Endodermal cell (in vitro differentiated cells): ENCODE results near the gene ZNF827. TPM values are rescaled to one million over a fixed set of nuclear protein-coding genes. Genes with fewer than 3 reads are reported as not detected.

Experiments used
- DNase-seq: peaks from one replicate; pipeline ENCODE4 v3.0.0-alpha.2; 2017
- H3K27ac ChIP-seq: 2 replicates; pipeline ENCODE4 v1.5.1; 2013; ENCODE audit warnings: mild to moderate bottlenecking, low read depth, low read length, moderate library complexity
- H3K27me3 ChIP-seq: 2 replicates; pipeline ENCODE4 v1.6.1; 2013; ENCODE audit warnings: mild to moderate bottlenecking, low read length, moderate library complexity; ENCODE audit not compliant: insufficient read depth, control insufficient read depth, poor library complexity, severe bottlenecking
- H3K36me3 ChIP-seq: 2 replicates; pipeline ENCODE4 v1.7.0; 2013; ENCODE audit warnings: mild to moderate bottlenecking, low read length, moderate library complexity; ENCODE audit not compliant: control insufficient read depth, insufficient read depth
- H3K4me1 ChIP-seq: one replicate; pipeline ENCODE4 v1.7.0; 2013; ENCODE audit warnings: low read length; ENCODE audit not compliant: control insufficient read depth, insufficient read depth
- H3K4me3 ChIP-seq: 2 replicates; pipeline ENCODE4 v1.5.1; 2013; ENCODE audit warnings: mild to moderate bottlenecking, low read length, moderate library complexity
- H3K9ac ChIP-seq: 2 replicates; pipeline ENCODE4 v1.6.1; 2013; ENCODE audit warnings: mild to moderate bottlenecking, low read length, moderate library complexity; ENCODE audit not compliant: poor library complexity, severe bottlenecking; ENCODE audit errors: extremely low read depth
- H3K9me3 ChIP-seq: 2 replicates; pipeline ENCODE4 v1.6.1; 2013; ENCODE audit warnings: mild to moderate bottlenecking, low read length, moderate library complexity; ENCODE audit not compliant: control insufficient read depth
- H3K27ac Mint-ChIP-seq: 2 replicates; pipeline ENCODE4 v1.8.0; 2020; ENCODE audit warnings: mixed read lengths
- H3K27me3 Mint-ChIP-seq: 2 replicates; pipeline ENCODE4 v1.8.0; 2021; ENCODE audit warnings: mild to moderate bottlenecking, mixed read lengths; ENCODE audit not compliant: insufficient read depth
- H3K36me3 Mint-ChIP-seq: 2 replicates; pipeline ENCODE4 v1.8.0; 2020; ENCODE audit warnings: low read depth, mixed read lengths
- H3K4me1 Mint-ChIP-seq: 2 replicates; pipeline ENCODE4 v1.8.0; 2020; ENCODE audit warnings: mixed read lengths
- H3K4me3 Mint-ChIP-seq: 2 replicates; pipeline ENCODE4 v1.8.0; 2020; ENCODE audit warnings: mild to moderate bottlenecking, moderate library complexity, mixed read lengths
- H3K9me3 Mint-ChIP-seq: 2 replicates; pipeline ENCODE4 v1.8.0; 2020; ENCODE audit warnings: mild to moderate bottlenecking, mixed read lengths
- WGBS, 2 experiments: methylation state at CpG; one replicate each; pipeline versions ENCODE4 v1.1.5 to v1.1.7; 2013; ENCODE audit warnings: missing lambda C conversion rate in 2 of 2, mixed read lengths in 1 of 2; ENCODE audit not compliant: insufficient coverage in 1 of 2, insufficient read length in 1 of 2; 5-methylcytosine and 5-hydroxymethylcytosine counted together
- total RNA-seq, 2 donors: library from RNA; stranded (reverse); fragmentation: NEBNext Ultra II Directional in 1 of 2; extraction: Animal tissue kit (Norgen Biotek cat#: 25700) in 1 of 2; gene quantifications; 2 replicates in 1 of 2; 3 replicates in 1 of 2; pipeline ENCODE4 v1.2.1, GENCODE V29; 2021
- TF ChIP-seq, protein P1 (sequence below): fragments of 200-600 bp; sonication (generic); conservative IDR thresholded peaks from 2 replicates; pipeline ENCODE4 v1.5.0; 2021; ENCODE audit warnings: antibody characterized with exemption, mild to moderate bottlenecking

ZNF827 gene
- total RNA-seq, 2 donors from 2014 or later = 33.0 to 34.9 TPM

DNA sequence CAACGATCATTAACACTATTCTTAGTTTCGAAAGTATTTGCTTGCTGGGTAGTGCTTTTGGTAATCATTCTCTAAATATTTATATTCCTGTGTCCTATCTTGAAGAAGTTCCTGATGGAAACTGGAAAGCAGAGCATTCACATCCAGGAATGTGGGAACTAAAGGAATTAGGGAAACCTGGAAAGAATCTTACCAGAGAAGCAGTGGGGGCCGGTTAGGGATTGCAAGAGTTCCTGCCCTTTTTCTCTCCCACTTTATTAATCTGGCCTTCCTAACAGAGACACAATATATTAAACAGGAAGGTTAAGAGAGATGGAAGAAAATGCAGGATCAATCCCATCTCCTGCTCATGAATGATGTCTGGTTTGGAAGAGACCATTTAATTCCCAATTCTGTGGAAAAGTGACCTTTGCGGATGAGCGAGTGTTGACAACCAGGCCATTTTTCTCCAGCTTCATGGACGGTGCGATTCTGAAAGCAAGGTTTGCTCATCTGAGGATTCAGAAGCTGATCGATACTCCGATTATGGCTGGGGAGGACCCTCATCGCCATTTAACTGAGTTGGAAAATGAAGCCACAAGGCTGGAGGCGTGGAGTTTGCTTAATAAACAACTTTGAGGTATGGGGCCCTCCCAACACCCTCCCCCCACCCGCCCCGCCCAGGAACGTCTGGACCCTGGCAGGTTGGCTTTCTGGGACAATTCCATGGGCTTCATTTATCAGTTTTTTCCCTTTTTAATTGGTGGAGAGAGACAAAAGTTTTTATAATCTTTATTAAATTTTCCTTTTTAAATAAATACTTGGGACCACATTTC, 206.4 kb downstream of the ZNF827 start:
- DNase-seq = peak; percentile 74

DNA sequence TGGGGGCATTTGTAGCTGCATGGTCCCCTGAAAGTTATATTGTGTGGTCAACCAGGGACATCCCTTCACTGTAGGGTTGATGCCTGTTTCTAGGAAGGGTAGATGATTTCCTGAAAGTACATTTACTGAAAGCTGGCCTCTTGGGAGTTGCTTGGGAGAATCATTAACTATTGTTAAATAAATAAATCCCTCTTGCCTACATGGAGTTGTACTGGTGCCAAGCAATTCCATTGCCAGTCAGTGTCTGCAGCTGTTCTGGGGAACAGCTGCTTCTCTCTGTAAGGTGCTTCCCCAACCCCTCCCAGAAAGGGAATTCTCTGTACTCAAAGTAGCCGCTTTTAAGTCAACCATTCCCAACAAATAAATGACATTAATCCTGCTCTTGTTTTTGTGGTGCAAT, 207.6 kb downstream of the ZNF827 start:
- no peak for DNase-seq
- Mint-ChIP-seq H3K36me3 (peaks cover 4% of the 10 kb centered on the region), H3K9me3 (peaks cover 6% of the 10 kb centered on the region), H3K27ac (peak overlapping the region; percentile 79), H3K4me1 (peaks cover 49% of the 10 kb centered on the region), H3K4me3 (peak overlapping the region; percentile 35), H3K27me3 (no peaks in the 10 kb centered on the region)
- Histone ChIP-seq H3K4me1 (peaks cover 21% of the 10 kb centered on the region), H3K4me3 (no peak overlapping the region), H3K27me3 (no peaks in the 10 kb centered on the region), H3K27ac (no peak overlapping the region), H3K36me3 (no peaks in the 10 kb centered on the region), H3K9ac (no peak overlapping the region), H3K9me3 (no peaks in the 10 kb centered on the region)
- TF ChIP-seq, protein P1, sequence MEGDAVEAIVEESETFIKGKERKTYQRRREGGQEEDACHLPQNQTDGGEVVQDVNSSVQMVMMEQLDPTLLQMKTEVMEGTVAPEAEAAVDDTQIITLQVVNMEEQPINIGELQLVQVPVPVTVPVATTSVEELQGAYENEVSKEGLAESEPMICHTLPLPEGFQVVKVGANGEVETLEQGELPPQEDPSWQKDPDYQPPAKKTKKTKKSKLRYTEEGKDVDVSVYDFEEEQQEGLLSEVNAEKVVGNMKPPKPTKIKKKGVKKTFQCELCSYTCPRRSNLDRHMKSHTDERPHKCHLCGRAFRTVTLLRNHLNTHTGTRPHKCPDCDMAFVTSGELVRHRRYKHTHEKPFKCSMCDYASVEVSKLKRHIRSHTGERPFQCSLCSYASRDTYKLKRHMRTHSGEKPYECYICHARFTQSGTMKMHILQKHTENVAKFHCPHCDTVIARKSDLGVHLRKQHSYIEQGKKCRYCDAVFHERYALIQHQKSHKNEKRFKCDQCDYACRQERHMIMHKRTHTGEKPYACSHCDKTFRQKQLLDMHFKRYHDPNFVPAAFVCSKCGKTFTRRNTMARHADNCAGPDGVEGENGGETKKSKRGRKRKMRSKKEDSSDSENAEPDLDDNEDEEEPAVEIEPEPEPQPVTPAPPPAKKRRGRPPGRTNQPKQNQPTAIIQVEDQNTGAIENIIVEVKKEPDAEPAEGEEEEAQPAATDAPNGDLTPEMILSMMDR = no peak
- WGBS, 2 experiments = 95% methylated on average over 1 of the region's 1 CpG; no CpG with 5 or more reads in 1 of the 2 experiments

More for the DNA sequence above, 206.4 kb downstream of the ZNF827 start:
- no peaks in the 10 kb centered on the region for H3K27me3 ChIP-seq
- peak overlapping the region; percentile 50 for H3K4me3 ChIP-seq
- H3K36me3 ChIP-seq = no peaks in the 10 kb centered on the region
- peaks cover 28% of the 10 kb centered on the region for H3K4me1 ChIP-seq
- H3K27ac ChIP-seq = peak overlapping the region; percentile 97
- Mint-ChIP-seq H3K27me3 (no peaks in the 10 kb centered on the region), H3K4me1 (peaks cover 57% of the 10 kb centered on the region), H3K27ac (peak overlapping the region; percentile 74), H3K4me3 (peak overlapping the region; percentile 56), H3K9me3 (peaks cover 6% of the 10 kb centered on the region), H3K36me3 (peaks cover 4% of the 10 kb centered on the region)
- WGBS, 2 experiments = 72 to 79% methylated on average over 4 to 11 of the region's 14 CpGs
- H3K9ac ChIP-seq = no peak overlapping the region
- no peaks in the 10 kb centered on the region for H3K9me3 ChIP-seq
- TF ChIP-seq, protein P1 = no peak

DNA sequence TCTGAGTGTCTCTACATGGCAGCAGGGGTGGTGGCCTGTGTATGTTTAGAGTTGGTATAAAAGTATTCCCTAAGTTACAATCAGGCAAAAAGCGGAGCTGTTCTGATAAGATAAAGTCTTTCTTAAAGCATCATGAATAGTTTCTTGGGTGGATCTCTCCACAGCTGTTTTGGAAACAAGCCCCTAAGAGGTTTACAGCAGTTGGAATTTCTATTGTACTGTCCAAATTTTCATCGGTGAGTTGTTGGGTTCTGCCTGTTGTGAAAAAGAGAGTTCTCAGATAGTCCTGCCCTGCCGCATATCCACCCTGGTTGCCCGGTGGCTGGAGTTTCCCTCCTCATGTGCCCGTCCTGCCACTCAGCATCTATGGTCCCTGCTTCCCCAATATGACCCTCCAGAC, 208.6 kb downstream of the ZNF827 start:
- Histone ChIP-seq H3K27ac (no peak overlapping the region), H3K36me3 (no peaks in the 10 kb centered on the region), H3K27me3 (no peaks in the 10 kb centered on the region), H3K9ac (no peak overlapping the region), H3K9me3 (no peaks in the 10 kb centered on the region), H3K4me1 (peaks cover 17% of the 10 kb centered on the region), H3K4me3 (no peak overlapping the region)
- 75 to 91% methylated on average over 2 to 5 of the region's 5 CpGs for WGBS, 2 experiments
- Mint-ChIP-seq H3K27me3 (no peaks in the 10 kb centered on the region), H3K4me3 (no peak overlapping the region), H3K36me3 (peaks cover 4% of the 10 kb centered on the region), H3K4me1 (peaks cover 41% of the 10 kb centered on the region), H3K9me3 (peaks cover 6% of the 10 kb centered on the region), H3K27ac (peak overlapping the region; percentile 82)
- DNase-seq = no peak
- TF ChIP-seq, protein P1 = no peak
